ENCODE data around the gene FAF1.

- TF ChIP-seq POLR2A (IDR thresholded peaks at IDR 0.05) (no peak), EP300 (IDR thresholded peaks at IDR 0.05) (no peak)
- TF ChIP-seq, protein P1, sequence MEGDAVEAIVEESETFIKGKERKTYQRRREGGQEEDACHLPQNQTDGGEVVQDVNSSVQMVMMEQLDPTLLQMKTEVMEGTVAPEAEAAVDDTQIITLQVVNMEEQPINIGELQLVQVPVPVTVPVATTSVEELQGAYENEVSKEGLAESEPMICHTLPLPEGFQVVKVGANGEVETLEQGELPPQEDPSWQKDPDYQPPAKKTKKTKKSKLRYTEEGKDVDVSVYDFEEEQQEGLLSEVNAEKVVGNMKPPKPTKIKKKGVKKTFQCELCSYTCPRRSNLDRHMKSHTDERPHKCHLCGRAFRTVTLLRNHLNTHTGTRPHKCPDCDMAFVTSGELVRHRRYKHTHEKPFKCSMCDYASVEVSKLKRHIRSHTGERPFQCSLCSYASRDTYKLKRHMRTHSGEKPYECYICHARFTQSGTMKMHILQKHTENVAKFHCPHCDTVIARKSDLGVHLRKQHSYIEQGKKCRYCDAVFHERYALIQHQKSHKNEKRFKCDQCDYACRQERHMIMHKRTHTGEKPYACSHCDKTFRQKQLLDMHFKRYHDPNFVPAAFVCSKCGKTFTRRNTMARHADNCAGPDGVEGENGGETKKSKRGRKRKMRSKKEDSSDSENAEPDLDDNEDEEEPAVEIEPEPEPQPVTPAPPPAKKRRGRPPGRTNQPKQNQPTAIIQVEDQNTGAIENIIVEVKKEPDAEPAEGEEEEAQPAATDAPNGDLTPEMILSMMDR (IDR thresholded peaks at IDR 0.05): no peak
Measured at GRCh38 chr1:50893466-50893865, 66.6 kb downstream of the FAF1 start.

Measured in tibial nerve (tissue), 4 donors.